Activated CD4-positive, CD25-positive, alpha-beta regulatory T cell treated with anti-CD3 and anti-CD28 coated beads, Interleukin-2, amount 50 U/mL, for 24 hours (primary cell): ENCODE results near the gene CFL1.
"Not testable (repeated sequence)": the region's sequence is repeated elsewhere in the genome, so short reads cannot be mapped to it uniquely, and the experiment has no call there.

Experiments used
- ATAC-seq, 2 donors: fragments of 150-1000 bp; cut with Tn5 transposase; one replicate each; pipeline ENCODE4 v1.10.0; 2021; ENCODE audit warnings: mild to moderate bottlenecking in 1 of 2, moderate library complexity in 1 of 2

The CFL1 gene

GRCh38 chr11:65856689-65857499 lies 1.1 kb downstream of the CFL1 start:
- ATAC-seq, result peak in 1 of 2 donors; percentile 3

DNA sequence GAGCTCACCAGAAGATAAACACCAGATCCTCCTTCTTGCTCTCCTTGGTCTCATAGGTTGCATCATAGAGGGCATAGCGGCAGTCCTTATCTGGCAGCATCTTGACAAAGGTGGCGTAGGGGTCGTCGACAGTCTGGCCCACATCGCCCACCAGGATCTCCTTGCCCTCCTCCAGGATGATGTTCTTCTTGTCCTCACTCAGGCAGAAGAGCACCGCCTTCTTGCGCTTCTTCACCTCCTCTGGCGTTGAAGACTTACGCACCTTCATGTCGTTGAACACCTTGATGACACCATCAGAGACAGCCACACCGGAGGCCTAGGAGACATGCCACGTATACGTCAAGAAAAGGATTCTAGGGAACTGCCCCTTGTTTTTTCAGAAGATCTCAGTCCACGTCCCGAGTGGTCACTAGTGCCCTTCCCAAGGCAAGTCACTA lies 2.0 kb downstream of the CFL1 start:
- no peak for ATAC-seq

DNA sequence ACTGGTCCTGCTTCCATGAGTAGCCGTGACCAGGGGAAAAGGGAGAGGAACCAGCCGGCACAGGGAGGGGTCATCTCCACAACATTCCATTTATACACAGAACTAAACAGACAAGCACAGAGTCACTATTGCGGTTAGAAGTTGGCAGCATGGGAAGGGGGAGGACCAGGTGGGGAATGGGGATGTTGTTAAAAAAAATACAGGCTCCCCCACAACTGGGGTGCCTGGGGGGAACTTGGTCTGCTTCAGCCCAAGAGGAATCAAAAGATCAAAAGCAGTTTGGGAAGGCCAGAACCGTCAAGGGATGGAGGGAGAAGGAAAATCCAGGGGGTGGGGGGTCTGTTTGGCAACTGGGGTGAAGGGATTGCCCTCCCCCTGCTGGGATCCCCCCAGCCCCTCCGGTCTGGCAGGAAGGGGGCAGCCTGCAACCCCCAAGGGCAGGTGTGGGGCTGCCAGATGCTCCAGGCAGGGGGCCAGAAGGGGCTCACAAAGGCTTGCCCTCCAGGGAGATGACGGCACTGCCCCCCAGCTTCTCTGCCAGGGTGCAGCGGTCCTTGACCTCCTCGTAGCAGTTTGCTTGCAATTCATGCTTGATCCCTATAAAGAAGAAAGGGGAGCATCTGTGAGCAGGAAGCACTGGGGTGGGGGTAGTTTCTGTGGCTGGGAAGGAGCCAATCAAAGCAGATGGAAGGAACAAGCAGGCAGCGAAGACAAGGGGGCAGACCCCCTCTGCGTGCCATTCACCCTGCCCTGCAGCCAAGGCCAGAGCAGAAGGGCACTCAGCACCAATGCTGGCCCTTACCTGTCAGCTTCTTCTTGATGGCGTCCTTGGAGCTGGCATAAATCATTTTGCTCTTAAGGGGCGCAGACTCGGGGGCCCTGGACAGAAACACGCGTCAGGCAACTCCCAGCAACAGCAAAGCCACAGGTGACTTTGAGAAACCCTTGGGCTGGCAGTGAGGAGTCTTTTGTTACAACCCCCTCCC lies 2.8 kb downstream of the CFL1 start:
- no peak for ATAC-seq

- ATAC-seq, result no peak
Measured at GRCh38 chr11:65854161-65854592, 3.8 kb downstream of the CFL1 start.

GRCh38 chr11:65853246-65853979 lies 4.6 kb downstream of the CFL1 start:
- ATAC-seq, result no peak

DNA sequence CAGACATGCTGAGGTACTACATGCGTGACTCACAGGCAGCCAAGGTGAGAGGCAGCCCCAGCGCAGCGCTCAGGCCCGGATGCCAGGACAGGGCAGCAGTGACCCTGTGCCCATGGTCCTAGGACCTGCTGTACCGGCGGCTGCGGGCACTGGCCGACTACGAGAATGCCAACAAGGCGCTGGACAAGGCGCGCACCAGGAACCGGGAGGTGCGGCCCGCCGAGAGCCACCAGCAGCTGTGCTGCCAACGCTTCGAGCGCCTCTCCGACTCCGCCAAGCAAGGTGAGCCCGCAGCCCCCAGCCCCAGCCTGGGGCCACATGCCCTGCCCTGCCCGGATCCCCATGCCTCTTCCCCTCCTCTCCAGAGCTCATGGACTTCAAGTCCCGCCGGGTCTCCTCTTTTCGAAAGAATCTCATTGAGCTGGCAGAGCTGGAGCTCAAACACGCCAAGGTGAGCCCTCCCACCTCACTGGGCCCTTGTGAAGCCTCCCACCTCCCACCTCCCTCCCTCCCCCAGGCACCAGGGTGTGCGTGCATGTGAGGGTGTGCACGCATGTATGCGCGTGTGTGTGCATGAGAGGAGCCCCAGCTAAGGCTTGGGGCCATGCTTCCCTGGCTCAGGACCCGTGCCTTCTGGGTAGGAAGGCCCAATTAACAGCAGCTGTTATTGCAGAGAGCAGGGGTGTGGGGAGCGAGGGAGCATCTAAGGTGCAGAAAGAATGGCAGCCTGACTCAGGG lies 5.3 kb downstream of the CFL1 start:
- no peak for ATAC-seq

- ATAC-seq, result no peak
Measured at GRCh38 chr11:65851811-65852507, 6.0 kb downstream of the CFL1 start.

GRCh38 chr11:65851083-65851579 lies 6.8 kb downstream of the CFL1 start:
- ATAC-seq, result peak in 1 of 2 donors; percentile 25

DNA sequence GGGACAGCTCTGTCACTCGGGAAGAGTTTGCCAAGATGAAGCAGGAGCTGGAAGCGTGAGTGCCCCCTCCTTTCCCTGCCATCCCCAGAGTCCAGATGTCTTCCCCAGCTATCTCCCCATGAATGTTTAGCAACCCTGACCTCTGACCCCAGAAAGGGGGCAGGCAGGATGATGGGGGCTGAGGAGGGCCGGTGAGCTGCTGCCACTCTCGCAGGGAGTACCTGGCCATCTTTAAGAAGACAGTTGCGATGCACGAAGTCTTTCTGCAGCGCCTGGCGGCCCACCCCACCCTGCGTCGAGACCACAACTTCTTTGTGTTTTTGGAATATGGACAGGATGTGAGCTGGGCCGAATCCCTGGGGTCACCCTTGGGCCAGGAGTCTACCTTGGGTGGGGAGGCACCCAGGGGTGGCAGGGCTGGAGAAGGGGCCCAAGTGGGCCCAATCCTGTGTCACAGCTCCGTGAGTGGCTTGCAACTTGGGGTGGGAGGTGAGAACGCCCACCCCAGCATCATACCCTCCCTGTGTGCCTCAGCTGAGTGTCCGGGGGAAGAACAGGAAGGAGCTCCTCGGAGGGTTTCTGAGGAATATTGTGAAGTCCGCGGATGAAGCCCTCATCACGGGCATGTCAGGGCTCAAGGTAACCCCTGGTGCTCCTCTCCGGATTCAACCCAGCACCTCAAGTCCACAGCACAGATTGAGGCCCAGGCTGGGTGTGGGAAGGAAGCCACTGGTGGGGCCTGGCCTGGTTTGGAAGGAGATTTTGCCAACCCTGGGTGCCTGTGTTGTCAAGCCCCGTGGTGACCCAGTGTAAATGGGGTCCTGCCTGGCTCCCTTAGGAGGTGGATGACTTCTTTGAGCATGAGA lies 7.5 kb downstream of the CFL1 start:
- ATAC-seq, result no peak

- no peak for ATAC-seq
Measured at GRCh38 chr11:65849771-65850216, 8.2 kb downstream of the CFL1 start.

GRCh38 chr11:65849366-65849765 lies 8.6 kb downstream of the CFL1 start:
- ATAC-seq, result no peak

DNA sequence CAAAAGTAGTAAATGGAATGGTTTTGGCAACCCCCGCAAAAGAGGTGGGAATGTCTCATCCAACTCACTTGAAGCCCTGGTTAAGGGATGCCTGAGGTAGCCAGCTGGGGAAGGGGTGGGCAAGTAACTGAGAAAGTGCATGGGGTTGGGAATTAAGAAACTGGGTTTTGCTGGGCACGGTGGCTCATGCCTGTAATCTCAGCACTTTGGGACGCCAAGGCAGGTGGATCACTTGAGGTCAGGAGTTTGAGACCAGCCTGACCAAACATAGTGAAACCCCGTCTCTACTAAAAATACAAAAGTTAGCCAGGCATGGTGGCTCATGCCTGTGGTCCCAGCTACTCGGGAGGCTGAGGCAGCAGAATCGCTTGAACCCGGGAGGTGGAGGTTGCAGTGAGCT lies 9.3 kb downstream of the CFL1 start:
- ATAC-seq, result not testable (repeated sequence)

DNA sequence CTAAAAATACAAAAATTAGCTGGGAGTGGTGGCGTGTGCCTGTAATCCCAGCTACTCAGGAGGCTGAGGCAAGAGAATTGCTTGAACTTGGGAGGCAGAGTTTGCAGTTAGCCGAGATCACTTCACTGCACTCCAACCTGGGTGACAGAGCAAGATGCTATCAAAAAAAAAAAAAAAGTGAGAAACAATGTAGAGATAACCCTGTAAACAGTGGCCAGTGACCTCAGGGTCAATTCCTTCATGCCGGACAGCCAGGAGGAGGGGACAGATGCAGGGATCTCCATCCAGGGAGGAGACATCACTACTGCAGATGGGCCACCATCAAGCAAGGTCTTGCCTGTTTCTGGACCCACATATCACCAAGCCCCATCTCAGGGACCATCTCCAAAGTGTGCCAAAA lies 10.2 kb downstream of the CFL1 start:
- ATAC-seq, result no peak

GRCh38 chr11:65844231-65844872 lies 13.6 kb downstream of the CFL1 start:
- ATAC-seq, result no peak

DNA sequence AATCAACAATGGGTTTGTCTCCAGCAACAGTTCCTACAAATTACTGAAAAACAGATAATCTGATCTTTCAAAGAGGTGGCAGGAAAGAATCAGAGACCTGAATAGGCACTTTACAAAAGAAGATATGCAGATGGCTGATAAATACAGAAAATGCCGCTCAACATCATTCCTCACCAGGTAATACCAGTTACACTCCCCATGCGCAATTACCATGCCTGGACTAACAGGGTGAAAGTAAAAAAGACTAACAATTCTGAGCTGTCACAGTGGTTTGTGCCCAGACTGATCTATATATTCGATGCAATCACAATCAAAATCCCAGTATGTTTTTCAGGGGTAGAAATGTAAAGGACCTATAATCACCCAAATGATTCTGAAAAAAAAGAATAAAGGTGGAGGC lies 14.2 kb downstream of the CFL1 start:
- no peak for ATAC-seq

DNA sequence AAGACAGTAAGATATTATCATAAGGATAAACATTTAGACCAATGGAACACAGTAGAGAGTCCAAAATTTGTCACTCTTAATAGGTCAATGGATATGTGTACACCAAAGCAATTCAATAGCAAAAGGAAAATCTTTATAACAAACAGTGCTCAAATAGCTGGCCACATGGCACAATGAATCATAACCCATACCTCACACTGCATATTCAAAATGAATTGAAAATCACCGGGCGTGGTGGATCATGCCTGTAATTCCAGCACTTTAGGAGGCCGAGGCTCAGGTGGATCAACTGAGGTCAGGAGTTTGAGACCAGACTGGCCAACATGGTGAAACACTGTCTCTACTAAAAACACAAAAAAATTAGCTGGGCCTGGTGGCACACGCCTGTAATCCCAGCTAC lies 15.8 kb downstream of the CFL1 start:
- ATAC-seq, result no peak

GRCh38 chr11:65834202-65834601 lies 23.8 kb downstream of the CFL1 start:
- no peak for ATAC-seq

GRCh38 chr11:65833297-65834030 lies 24.5 kb downstream of the CFL1 start, which contains the start of gene SNX32:
SNX32 (plus strand) TSS chr11:65833963; CDS start chr11:65834066, 103 bp downstream.
- ATAC-seq, result peak; percentile 99 to 100

DNA sequence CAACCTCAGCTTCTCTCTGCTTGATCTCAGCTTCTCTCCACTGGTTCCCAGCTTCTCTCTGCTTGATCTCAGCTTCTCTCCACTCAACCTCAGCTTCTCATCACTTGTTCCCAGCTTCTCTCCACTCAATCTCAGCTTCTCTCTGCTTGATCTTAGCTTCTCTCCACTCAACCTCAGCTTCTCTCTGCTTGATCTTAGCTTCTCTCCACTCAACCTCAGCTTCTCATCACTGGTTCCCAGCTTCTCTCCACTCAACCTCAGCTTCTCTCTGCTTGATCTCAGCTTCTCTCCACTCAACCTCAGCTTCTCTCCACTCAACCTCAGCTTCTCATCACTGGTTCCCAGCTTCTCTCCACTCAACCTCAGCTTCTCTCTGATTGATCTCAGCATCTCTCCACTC lies 25.7 kb downstream of the CFL1 start:
- ATAC-seq, result not testable (repeated sequence)
